GM23338 (cell line): ENCODE data around the gene QRICH2. TPM values are rescaled to one million over a fixed set of nuclear protein-coding genes. Genes with fewer than 3 reads are reported as not detected.

ENCODE experiments used
- ETS1 ChIP-seq: IDR thresholded peaks from 2 replicates; pipeline ENCODE4 v1.6.1; 2016; ENCODE audit warnings: antibody characterized with exemption
- EZH2 ChIP-seq: fragments of 200-600 bp; sonication (generic); IDR thresholded peaks from one replicate; pipeline ENCODE4 v1.8.0; 2017; ENCODE audit warnings: antibody characterized with exemption, mild to moderate bottlenecking, low read depth; ENCODE audit not compliant: unreplicated experiment
- NANOG ChIP-seq: IDR thresholded peaks from 2 replicates; pipeline ENCODE4 v1.6.1; 2016; ENCODE audit warnings: antibody characterized with exemption, borderline replicate concordance
- ZNF114 ChIP-seq: fragments of 250-450 bp; sonication (Bioruptor Pico); IDR thresholded peaks from 2 replicates; pipeline ENCODE4 v1.5.0; 2020; ENCODE audit warnings: mild to moderate bottlenecking, moderate library complexity
- polyA plus RNA-seq: library from polyadenylated mRNA; unstranded; fragments of >200 nt; fragmentation: Nextera tagmentation; extraction: Ambion mirVana; gene quantifications from 2 replicates; pipeline ENCODE4 v1.2.1, GENCODE V29; 2016
- total RNA-seq: library from RNA; depleted of rRNA; stranded (reverse); fragments of >200 nt; shearing (Covaris generic); gene quantifications from 2 replicates; pipeline ENCODE4 v1.2.3, GENCODE V29; 2014
- TF ChIP-seq, protein P1 (sequence below): fragments of 250-450 bp; sonication (Bioruptor Pico); IDR thresholded peaks from 2 replicates; pipeline ENCODE4 v1.5.0; 2020; ENCODE audit warnings: mild to moderate bottlenecking, moderate library complexity
- TF ChIP-seq, protein P2 (sequence below), 2 experiments: fragments of 200-600 bp in 1 of 2; sonication (generic) in 1 of 2; conservative IDR thresholded peaks; 2 replicates each; pipeline versions ENCODE4 v1.5.1 to v1.6.1; 2016 to 2017; ENCODE audit warnings: antibody characterized with exemption in 2 of 2, low read depth in 2 of 2, mild to moderate bottlenecking in 2 of 2, moderate library complexity in 1 of 2

Gene QRICH2
- total and polyA plus RNA-seq, 2 experiments from 2014 or later: 2.2 to 3.7 TPM

GRCh38 chr17:76336756-76337412, 28.8 kb upstream of the QRICH2 start (continued):
- TF ChIP-seq, protein P1, sequence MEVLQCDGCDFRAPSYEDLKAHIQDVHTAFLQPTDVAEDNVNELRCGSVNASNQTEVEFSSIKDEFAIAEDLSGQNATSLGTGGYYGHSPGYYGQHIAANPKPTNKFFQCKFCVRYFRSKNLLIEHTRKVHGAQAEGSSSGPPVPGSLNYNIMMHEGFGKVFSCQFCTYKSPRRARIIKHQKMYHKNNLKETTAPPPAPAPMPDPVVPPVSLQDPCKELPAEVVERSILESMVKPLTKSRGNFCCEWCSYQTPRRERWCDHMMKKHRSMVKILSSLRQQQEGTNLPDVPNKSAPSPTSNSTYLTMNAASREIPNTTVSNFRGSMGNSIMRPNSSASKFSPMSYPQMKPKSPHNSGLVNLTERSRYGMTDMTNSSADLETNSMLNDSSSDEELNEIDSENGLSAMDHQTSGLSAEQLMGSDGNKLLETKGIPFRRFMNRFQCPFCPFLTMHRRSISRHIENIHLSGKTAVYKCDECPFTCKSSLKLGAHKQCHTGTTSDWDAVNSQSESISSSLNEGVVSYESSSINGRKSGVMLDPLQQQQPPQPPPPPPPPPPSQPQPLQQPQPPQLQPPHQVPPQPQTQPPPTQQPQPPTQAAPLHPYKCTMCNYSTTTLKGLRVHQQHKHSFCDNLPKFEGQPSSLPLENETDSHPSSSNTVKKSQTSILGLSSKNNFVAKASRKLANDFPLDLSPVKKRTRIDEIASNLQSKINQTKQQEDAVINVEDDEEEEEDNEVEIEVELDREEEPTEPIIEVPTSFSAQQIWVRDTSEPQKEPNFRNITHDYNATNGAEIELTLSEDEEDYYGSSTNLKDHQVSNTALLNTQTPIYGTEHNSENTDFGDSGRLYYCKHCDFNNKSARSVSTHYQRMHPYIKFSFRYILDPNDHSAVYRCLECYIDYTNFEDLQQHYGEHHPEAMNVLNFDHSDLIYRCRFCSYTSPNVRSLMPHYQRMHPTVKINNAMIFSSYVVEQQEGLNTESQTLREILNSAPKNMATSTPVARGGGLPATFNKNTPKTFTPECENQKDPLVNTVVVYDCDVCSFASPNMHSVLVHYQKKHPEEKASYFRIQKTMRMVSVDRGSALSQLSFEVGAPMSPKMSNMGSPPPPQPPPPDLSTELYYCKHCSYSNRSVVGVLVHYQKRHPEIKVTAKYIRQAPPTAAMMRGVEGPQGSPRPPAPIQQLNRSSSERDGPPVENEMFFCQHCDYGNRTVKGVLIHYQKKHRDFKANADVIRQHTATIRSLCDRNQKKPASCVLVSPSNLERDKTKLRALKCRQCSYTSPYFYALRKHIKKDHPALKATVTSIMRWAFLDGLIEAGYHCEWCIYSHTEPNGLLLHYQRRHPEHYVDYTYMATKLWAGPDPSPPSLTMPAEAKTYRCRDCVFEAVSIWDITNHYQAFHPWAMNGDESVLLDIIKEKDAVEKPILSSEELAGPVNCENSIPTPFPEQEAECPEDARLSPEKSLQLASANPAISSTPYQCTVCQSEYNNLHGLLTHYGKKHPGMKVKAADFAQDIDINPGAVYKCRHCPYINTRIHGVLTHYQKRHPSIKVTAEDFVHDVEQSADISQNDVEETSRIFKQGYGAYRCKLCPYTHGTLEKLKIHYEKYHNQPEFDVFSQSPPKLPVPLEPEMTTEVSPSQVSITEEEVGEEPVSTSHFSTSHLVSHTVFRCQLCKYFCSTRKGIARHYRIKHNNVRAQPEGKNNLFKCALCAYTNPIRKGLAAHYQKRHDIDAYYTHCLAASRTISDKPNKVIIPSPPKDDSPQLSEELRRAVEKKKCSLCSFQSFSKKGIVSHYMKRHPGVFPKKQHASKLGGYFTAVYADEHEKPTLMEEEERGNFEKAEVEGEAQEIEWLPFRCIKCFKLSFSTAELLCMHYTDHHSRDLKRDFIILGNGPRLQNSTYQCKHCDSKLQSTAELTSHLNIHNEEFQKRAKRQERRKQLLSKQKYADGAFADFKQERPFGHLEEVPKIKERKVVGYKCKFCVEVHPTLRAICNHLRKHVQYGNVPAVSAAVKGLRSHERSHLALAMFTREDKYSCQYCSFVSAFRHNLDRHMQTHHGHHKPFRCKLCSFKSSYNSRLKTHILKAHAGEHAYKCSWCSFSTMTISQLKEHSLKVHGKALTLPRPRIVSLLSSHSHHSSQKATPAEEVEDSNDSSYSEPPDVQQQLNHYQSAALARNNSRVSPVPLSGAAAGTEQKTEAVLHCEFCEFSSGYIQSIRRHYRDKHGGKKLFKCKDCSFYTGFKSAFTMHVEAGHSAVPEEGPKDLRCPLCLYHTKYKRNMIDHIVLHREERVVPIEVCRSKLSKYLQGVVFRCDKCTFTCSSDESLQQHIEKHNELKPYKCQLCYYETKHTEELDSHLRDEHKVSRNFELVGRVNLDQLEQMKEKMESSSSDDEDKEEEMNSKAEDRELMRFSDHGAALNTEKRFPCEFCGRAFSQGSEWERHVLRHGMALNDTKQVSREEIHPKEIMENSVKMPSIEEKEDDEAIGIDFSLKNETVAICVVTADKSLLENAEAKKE (CRISPR knock-in tag): no peak
- no peak for TF ChIP-seq ZNF114 (CRISPR knock-in tag)
- TF ChIP-seq, protein P2, sequence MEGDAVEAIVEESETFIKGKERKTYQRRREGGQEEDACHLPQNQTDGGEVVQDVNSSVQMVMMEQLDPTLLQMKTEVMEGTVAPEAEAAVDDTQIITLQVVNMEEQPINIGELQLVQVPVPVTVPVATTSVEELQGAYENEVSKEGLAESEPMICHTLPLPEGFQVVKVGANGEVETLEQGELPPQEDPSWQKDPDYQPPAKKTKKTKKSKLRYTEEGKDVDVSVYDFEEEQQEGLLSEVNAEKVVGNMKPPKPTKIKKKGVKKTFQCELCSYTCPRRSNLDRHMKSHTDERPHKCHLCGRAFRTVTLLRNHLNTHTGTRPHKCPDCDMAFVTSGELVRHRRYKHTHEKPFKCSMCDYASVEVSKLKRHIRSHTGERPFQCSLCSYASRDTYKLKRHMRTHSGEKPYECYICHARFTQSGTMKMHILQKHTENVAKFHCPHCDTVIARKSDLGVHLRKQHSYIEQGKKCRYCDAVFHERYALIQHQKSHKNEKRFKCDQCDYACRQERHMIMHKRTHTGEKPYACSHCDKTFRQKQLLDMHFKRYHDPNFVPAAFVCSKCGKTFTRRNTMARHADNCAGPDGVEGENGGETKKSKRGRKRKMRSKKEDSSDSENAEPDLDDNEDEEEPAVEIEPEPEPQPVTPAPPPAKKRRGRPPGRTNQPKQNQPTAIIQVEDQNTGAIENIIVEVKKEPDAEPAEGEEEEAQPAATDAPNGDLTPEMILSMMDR (conservative IDR thresholded peaks at IDR 0.05; ENCODE audit: low read depth in 2 of 2): no peak
- no peak for TF ChIP-seq ETS1
- no peak for TF ChIP-seq NANOG
- no peak for TF ChIP-seq EZH2
